HL-60 (cell line): ENCODE measurements around the gene PDSS2.

Experiments
- CTCF ChIP-seq: IDR thresholded peaks from one replicate; pipeline ENCODE4 v1.5.1; 2011; ENCODE audit warnings: low read length, control low read depth, inconsistent platforms; ENCODE audit not compliant: insufficient read depth
- POLR2AphosphoS5 ChIP-seq: IDR thresholded peaks from 2 replicates; pipeline ENCODE4 v1.6.1; 2012; ENCODE audit warnings: low read depth

GRCh38 chr6:107128577-107128976, 330.8 kb downstream of the PDSS2 start:
- TF ChIP-seq POLR2AphosphoS5 = no peak
- TF ChIP-seq CTCF = no peak
